Superior temporal gyrus (tissue), 1 donor: ENCODE data around the gene PCDHA7.
"Not testable (repeated sequence)": the region's sequence is repeated elsewhere in the genome, so short reads cannot be mapped to it uniquely, and the experiment has no call there.

Experiments used
- DNase-seq: peaks from one replicate; pipeline ENCODE4 v3.0.0-alpha.2; 2016; ENCODE audit errors: extremely low spot score

The PCDHA7 gene

GRCh38 chr5:140833993-140834392 is at the start of gene PCDHA7:
Gene PCDHA7 (plus strand): TSS chr5:140834269. CDS start chr5:140834384, 115 bp downstream.
- DNase-seq, result peak; percentile 66

- DNase-seq, result peak; percentile 28
Observed at GRCh38 chr5:140785905-140786686, 48.0 kb upstream of the PCDHA7 start, which contains the start of gene PCDHA1. Gene PCDHA1 (plus strand): TSS chr5:140786140.

- DNase-seq, result not testable (repeated sequence)
Observed at GRCh38 chr5:140787422-140787821, 46.6 kb upstream of the PCDHA7 start.

- DNase-seq, result not testable (repeated sequence)
Observed at GRCh38 chr5:140787849-140788504, 46.1 kb upstream of the PCDHA7 start.

GRCh38 chr5:140791089-140791488 is 43.0 kb upstream of the PCDHA7 start:
- no peak for DNase-seq

- DNase-seq, result peak; percentile 46
Observed at GRCh38 chr5:140794595-140795258, 39.3 kb upstream of the PCDHA7 start, which contains the start of gene PCDHA2. Gene PCDHA2 (plus strand): TSS chr5:140794852.

- DNase-seq, result peak; percentile 36
Observed at GRCh38 chr5:140795259-140795641, 38.8 kb upstream of the PCDHA7 start.

GRCh38 chr5:140796072-140796717 is 37.9 kb upstream of the PCDHA7 start:
- DNase-seq, result not testable (repeated sequence)

- no peak for DNase-seq
Observed at GRCh38 chr5:140796718-140797095, 37.4 kb upstream of the PCDHA7 start.

GRCh38 chr5:140800816-140801493 is 33.1 kb upstream of the PCDHA7 start, which contains the start of gene PCDHA3:
Gene PCDHA3 (plus strand): TSS chr5:140801057.
- DNase-seq, result peak; percentile 76

GRCh38 chr5:140801494-140801841 is 32.6 kb upstream of the PCDHA7 start:
- DNase-seq, result peak; percentile 69

- not testable (repeated sequence) for DNase-seq
Observed at GRCh38 chr5:140802381-140802780, 31.7 kb upstream of the PCDHA7 start.

GRCh38 chr5:140802781-140803271 is 31.2 kb upstream of the PCDHA7 start:
- DNase-seq, result no peak

- peak; percentile 71 for DNase-seq
Observed at GRCh38 chr5:140806834-140807775, 27.0 kb upstream of the PCDHA7 start, which contains the start of gene PCDHA4. Gene PCDHA4 (plus strand): TSS chr5:140807068.

GRCh38 chr5:140808241-140808888 is 25.7 kb upstream of the PCDHA7 start:
- DNase-seq, result not testable (repeated sequence)

- no peak for DNase-seq
Observed at GRCh38 chr5:140808889-140809291, 25.2 kb upstream of the PCDHA7 start.

- peak; percentile 45 for DNase-seq
Observed at GRCh38 chr5:140821375-140822280, 12.4 kb upstream of the PCDHA7 start, which contains the start of gene PCDHA5. Gene PCDHA5 (plus strand): TSS chr5:140821613.

- no peak for DNase-seq
Observed at GRCh38 chr5:140822281-140822629, 11.8 kb upstream of the PCDHA7 start.
